ENCODE results near the gene SIGLECL1.

- TF ChIP-seq, protein P1, sequence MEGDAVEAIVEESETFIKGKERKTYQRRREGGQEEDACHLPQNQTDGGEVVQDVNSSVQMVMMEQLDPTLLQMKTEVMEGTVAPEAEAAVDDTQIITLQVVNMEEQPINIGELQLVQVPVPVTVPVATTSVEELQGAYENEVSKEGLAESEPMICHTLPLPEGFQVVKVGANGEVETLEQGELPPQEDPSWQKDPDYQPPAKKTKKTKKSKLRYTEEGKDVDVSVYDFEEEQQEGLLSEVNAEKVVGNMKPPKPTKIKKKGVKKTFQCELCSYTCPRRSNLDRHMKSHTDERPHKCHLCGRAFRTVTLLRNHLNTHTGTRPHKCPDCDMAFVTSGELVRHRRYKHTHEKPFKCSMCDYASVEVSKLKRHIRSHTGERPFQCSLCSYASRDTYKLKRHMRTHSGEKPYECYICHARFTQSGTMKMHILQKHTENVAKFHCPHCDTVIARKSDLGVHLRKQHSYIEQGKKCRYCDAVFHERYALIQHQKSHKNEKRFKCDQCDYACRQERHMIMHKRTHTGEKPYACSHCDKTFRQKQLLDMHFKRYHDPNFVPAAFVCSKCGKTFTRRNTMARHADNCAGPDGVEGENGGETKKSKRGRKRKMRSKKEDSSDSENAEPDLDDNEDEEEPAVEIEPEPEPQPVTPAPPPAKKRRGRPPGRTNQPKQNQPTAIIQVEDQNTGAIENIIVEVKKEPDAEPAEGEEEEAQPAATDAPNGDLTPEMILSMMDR (IDR thresholded peaks at IDR 0.05), result no peak
- no peak for TF ChIP-seq POLR2A (IDR thresholded peaks at IDR 0.05)
These were observed 23.3 kb downstream of the SIGLECL1 start for GRCh38 chr19:51274049-51274770.
